Osteocyte (in vitro differentiated cells): ENCODE data around the gene TMEM176B. TPM values are rescaled to one million over a fixed set of nuclear protein-coding genes. Genes with fewer than 3 reads are reported as not detected.
"Not testable (repeated sequence)": the region's sequence is repeated elsewhere in the genome, so short reads cannot be mapped to it uniquely, and the experiment has no call there.

Experiments used
- DNase-seq: peaks from one replicate; pipeline ENCODE4 v3.0.0; 2021; ENCODE audit warnings: mixed read lengths; ENCODE audit not compliant: unreplicated experiment; ENCODE audit errors: extremely low spot score
- H3K27ac Mint-ChIP-seq: one replicate; pipeline ENCODE4 v1.8.0; 2021; ENCODE audit warnings: mild to moderate bottlenecking, mixed read lengths; ENCODE audit not compliant: unreplicated experiment
- H3K27me3 Mint-ChIP-seq: one replicate; pipeline ENCODE4 v1.8.0; 2021; ENCODE audit warnings: mixed read lengths; ENCODE audit not compliant: unreplicated experiment
- H3K36me3 Mint-ChIP-seq: one replicate; pipeline ENCODE4 v1.8.0; 2021; ENCODE audit warnings: mixed read lengths; ENCODE audit not compliant: unreplicated experiment
- H3K4me1 Mint-ChIP-seq: one replicate; pipeline ENCODE4 v1.8.0; 2021; ENCODE audit warnings: mixed read lengths; ENCODE audit not compliant: unreplicated experiment
- H3K4me3 Mint-ChIP-seq: one replicate; pipeline ENCODE4 v1.8.0; 2021; ENCODE audit warnings: mild to moderate bottlenecking, moderate library complexity, mixed read lengths; ENCODE audit not compliant: unreplicated experiment
- H3K9me3 Mint-ChIP-seq: one replicate; pipeline ENCODE4 v1.8.0; 2021; ENCODE audit warnings: mixed read lengths; ENCODE audit not compliant: unreplicated experiment
- CTCF ChIP-seq: fragments of 200-600 bp; sonication (generic); IDR thresholded peaks from 2 replicates; pipeline ENCODE4 v1.5.0; 2021; ENCODE audit warnings: antibody characterized with exemption, mild to moderate bottlenecking, moderate library complexity
- total RNA-seq: library from RNA; stranded (reverse); gene quantifications from 2 replicates; pipeline ENCODE4 v1.2.1, GENCODE V29; 2021

Gene TMEM176B
- total RNA-seq, 1 donor from 2014 or later: not detected

- H3K4me3 Mint-ChIP-seq: no peak overlapping the region
- no peak for TF ChIP-seq CTCF
- no peak for DNase-seq
- H3K36me3 Mint-ChIP-seq: no peaks in the 10 kb centered on the region
- no peaks in the 10 kb centered on the region for H3K4me1 Mint-ChIP-seq
- H3K27ac Mint-ChIP-seq: no peak overlapping the region
- no peaks in the 10 kb centered on the region for H3K27me3 Mint-ChIP-seq
- H3K9me3 Mint-ChIP-seq: peaks cover 15% of the 10 kb centered on the region
Measured at GRCh38 chr7:150820578-150821198, 20.5 kb upstream of the TMEM176B start.

- Mint-ChIP-seq H3K27ac (no peak overlapping the region), H3K4me3 (no peak overlapping the region), H3K9me3 (peaks cover 17% of the 10 kb centered on the region), H3K36me3 (no peaks in the 10 kb centered on the region), H3K27me3 (no peaks in the 10 kb centered on the region), H3K4me1 (no peaks in the 10 kb centered on the region)
- DNase-seq: no peak
- TF ChIP-seq CTCF: no peak
Measured at GRCh38 chr7:150820148-150820547, 20.0 kb upstream of the TMEM176B start.

GRCh38 chr7:150818971-150819370, 18.8 kb upstream of the TMEM176B start:
- no peaks in the 10 kb centered on the region for H3K36me3 Mint-ChIP-seq
- H3K27ac Mint-ChIP-seq: no peak overlapping the region
- no peaks in the 10 kb centered on the region for H3K27me3 Mint-ChIP-seq
- no peak for DNase-seq
- no peak overlapping the region for H3K4me3 Mint-ChIP-seq
- no peaks in the 10 kb centered on the region for H3K4me1 Mint-ChIP-seq
- TF ChIP-seq CTCF: no peak
- peaks cover 17% of the 10 kb centered on the region for H3K9me3 Mint-ChIP-seq

- Mint-ChIP-seq H3K27me3 (no peaks in the 10 kb centered on the region), H3K4me3 (no peak overlapping the region), H3K9me3 (peaks cover 21% of the 10 kb centered on the region), H3K36me3 (no peaks in the 10 kb centered on the region), H3K27ac (no peak overlapping the region), H3K4me1 (no peaks in the 10 kb centered on the region)
- DNase-seq: peak; percentile 56
- TF ChIP-seq CTCF: no peak
Measured at GRCh38 chr7:150814328-150815001, 14.3 kb upstream of the TMEM176B start.

GRCh38 chr7:150807616-150808438, 7.7 kb upstream of the TMEM176B start:
- DNase-seq: peak; percentile 69
- H3K4me1 Mint-ChIP-seq, H3K36me3 Mint-ChIP-seq, H3K27me3 Mint-ChIP-seq, H3K27ac Mint-ChIP-seq, H3K4me3 Mint-ChIP-seq: not testable (repeated sequence)
- peaks cover 15% of the 10 kb centered on the region for H3K9me3 Mint-ChIP-seq
